HepG2 (cell line): Measurements from ENCODE around the gene TACC2. TPM values are rescaled to one million over a fixed set of nuclear protein-coding genes. Genes with fewer than 3 reads are reported as not detected.
A peak's percentile ranks its signal among the peaks of the same experiment; 100 is the strongest.

Experiments used
- ARID5B ChIP-seq: IDR thresholded peaks from 2 replicates; pipeline ENCODE4 v1.4.0; 2020; ENCODE audit warnings: mild to moderate bottlenecking, missing genetic modification reagents
- ATM ChIP-seq: fragments of 450-650 bp; IDR thresholded peaks from 2 replicates; pipeline ENCODE4 v1.7.1; 2017; ENCODE audit warnings: mild to moderate bottlenecking, borderline replicate concordance
- FOSL2 ChIP-seq: sonication (generic); formaldehyde crosslinking; IDR thresholded peaks from 2 replicates; pipeline ENCODE4 v1.4.0; 2020; ENCODE audit warnings: missing genetic modification reagents
- GZF1 ChIP-seq: sonication (generic); formaldehyde crosslinking; IDR thresholded peaks from 2 replicates; pipeline ENCODE4 v1.5.1; 2020; ENCODE audit warnings: mild to moderate bottlenecking, missing genetic modification reagents
- HNF1A ChIP-seq, 2 experiments: sonication (generic) in 1 of 2; formaldehyde crosslinking in 1 of 2; IDR thresholded peaks; 2 replicates each; pipeline versions ENCODE4 v1.4.0 to v1.6.1; 2016 to 2020; ENCODE audit warnings: borderline replicate concordance in 1 of 2, low read depth in 1 of 2, mild to moderate bottlenecking in 1 of 2, missing genetic modification reagents in 1 of 2
- MIXL1 ChIP-seq: IDR thresholded peaks from 2 replicates; pipeline ENCODE4 v1.6.1; 2016
- MTF1 ChIP-seq: sonication (generic); formaldehyde crosslinking; IDR thresholded peaks from 2 replicates; pipeline ENCODE4 v1.5.0; 2020; ENCODE audit warnings: missing genetic modification reagents
- MXD3 ChIP-seq: IDR thresholded peaks from 2 replicates; pipeline ENCODE4 v1.6.1; 2016; ENCODE audit warnings: mild to moderate bottlenecking, missing biosample characterization, missing genetic modification reagents
- PHF8 ChIP-seq: sonication (generic); formaldehyde crosslinking; IDR thresholded peaks from 2 replicates; pipeline ENCODE4 v1.5.0; 2020; ENCODE audit warnings: missing genetic modification reagents
- SSRP1 ChIP-seq: IDR thresholded peaks from 2 replicates; pipeline ENCODE4 v1.6.1; 2016; ENCODE audit warnings: control low read depth
- U2AF1 ChIP-seq: fragments of 200-400 bp; formaldehyde crosslinking; optimal IDR thresholded peaks from 2 replicates; pipeline ENCODE3; 2017; ENCODE audit warnings: mild to moderate bottlenecking, low read depth, low read length
- ZGPAT ChIP-seq: IDR thresholded peaks from 2 replicates; pipeline ENCODE4 v1.6.1; 2016; ENCODE audit warnings: mild to moderate bottlenecking
- ZNF276 ChIP-seq: sonication (generic); formaldehyde crosslinking; IDR thresholded peaks from 2 replicates; pipeline ENCODE4 v1.4.0; 2020; ENCODE audit warnings: mild to moderate bottlenecking, low read depth, missing genetic modification reagents
- ZNF33A ChIP-seq: sonication (generic); formaldehyde crosslinking; IDR thresholded peaks from 2 replicates; pipeline ENCODE4 v1.5.1; 2020; ENCODE audit warnings: missing genetic modification reagents, mild to moderate bottlenecking, moderate library complexity, borderline replicate concordance
- ZNF564 ChIP-seq: sonication (generic); formaldehyde crosslinking; IDR thresholded peaks from 2 replicates; pipeline ENCODE4 v1.8.1; 2023; ENCODE audit warnings: mild to moderate bottlenecking, missing genetic modification reagents
- ZNF883 ChIP-seq: sonication (generic); formaldehyde crosslinking; IDR thresholded peaks from 2 replicates; pipeline ENCODE4 v1.5.1; 2020; ENCODE audit warnings: mild to moderate bottlenecking, missing genetic modification reagents; ENCODE audit errors: not compliant biosample characterization
- ZSCAN12 ChIP-seq: sonication (generic); formaldehyde crosslinking; IDR thresholded peaks from 2 replicates; pipeline ENCODE4 v1.9.0; 2021; ENCODE audit warnings: mild to moderate bottlenecking, missing genetic modification reagents
- polyA plus RNA-seq, 8 experiments: library from polyadenylated mRNA; depleted of rRNA in 3 of 8; stranded (reverse) in 7 of 8; unstranded in 1 of 8; fragments of >200 nt; fragmentation: Illumina TruSeq in 4 of 8; extraction: Trizol in 4 of 8; gene quantifications; 2 replicates each; pipeline versions ENCODE4 v1.2.1 to v1.2.3, GENCODE V29; 2011 to 2016; ENCODE audit warnings: low read depth in 4 of 8, missing spikeins in 1 of 8, mixed read lengths in 1 of 8; ENCODE audit not compliant: insufficient read depth in 1 of 8
- total RNA-seq, 5 experiments: library from RNA; depleted of rRNA; stranded (reverse); fragments of >200 nt; fragmentation: Illumina TruSeq; extraction: Trizol; gene quantifications; 2 replicates each; pipeline ENCODE4 v1.2.3, GENCODE V29; 2016; ENCODE audit warnings: low read depth in 1 of 5

TACC2 gene
- total and polyA plus RNA-seq, 2 of the 13 experiments (the other 11 are each of a cell fraction or from before 2014, with no cell fraction given): 11.8 to 16.0 TPM

GRCh38 chr10:121974535-121975294, 14.2 kb upstream of the TACC2 start, which contains the start of gene NSMCE4A (continued):
- TF ChIP-seq GZF1 (peak; percentile 34; the same call in 1 of the 2 replicates), MIXL1 (CRISPR knock-in tag) (no peak), SSRP1 (no peak), ATM (no peak), ZNF564 (CRISPR knock-in tag) (peak; percentile 46; the same call in 1 of the 2 replicates), HNF1A (IDR thresholded peaks at IDR 0.05; ENCODE audit: low read depth) (no peak), HNF1A (CRISPR knock-in tag; IDR thresholded peaks at IDR 0.05; ENCODE audit: borderline replicate concordance) (peak; percentile 29; the same call in 1 of the 2 replicates), MXD3 (CRISPR knock-in tag) (peak; percentile 27), MTF1 (CRISPR knock-in tag) (0 out of 2 replicates have a peak, but pooled peaks have one; percentile 39), ZNF883 (CRISPR knock-in tag) (no peak), ZNF276 (CRISPR knock-in tag) (peak; percentile 58), PHF8 (peak; percentile 86), ZSCAN12 (CRISPR knock-in tag) (no peak; the same call in 1 of the 2 replicates), ZGPAT (peak; percentile 13; the same call in 1 of the 2 replicates), ARID5B (peak; percentile 45; the same call in 1 of the 2 replicates), ZNF33A (CRISPR knock-in tag) (no peak), FOSL2 (CRISPR knock-in tag) (0 out of 2 replicates have a peak, but pooled peaks have one; percentile 0), U2AF1 (no peak)
